ENCODE measurements around the gene OR52B6.

The OR52B6 gene

DNA sequence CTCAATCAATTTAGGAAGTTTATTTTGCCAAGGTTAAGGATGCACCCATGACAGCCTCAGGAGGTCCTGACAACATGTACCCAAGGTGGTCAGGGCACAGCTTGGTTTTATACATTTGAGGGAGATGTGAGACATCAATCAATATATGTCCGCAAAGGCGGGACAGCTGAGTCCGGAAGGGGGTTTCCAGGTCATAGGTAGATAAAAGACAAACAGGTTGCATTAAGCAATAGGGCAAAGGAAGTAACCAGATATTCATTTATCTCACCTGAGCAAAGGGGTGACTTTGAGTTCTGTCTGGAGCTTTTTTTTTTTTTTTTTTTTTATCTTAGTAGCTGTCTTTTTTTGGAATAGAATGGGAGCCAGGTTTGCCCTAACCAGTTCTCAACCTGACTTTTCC is 42.1 kb downstream of the OR52B6 start:
- H3K9ac ChIP-seq (ENCODE audit: low read depth, low read length), result no peak overlapping the region
- no peaks in the 10 kb centered on the region for H3K9me3 ChIP-seq (replicated peaks; ENCODE audit: low read length)
- no peaks in the 10 kb centered on the region for H3K27me3 ChIP-seq (ENCODE audit: control insufficient read depth, insufficient read depth, low read length)
- no peaks in the 10 kb centered on the region for H3K36me3 ChIP-seq (ENCODE audit: insufficient read depth, low read length)
- H3K4me3 ChIP-seq (ENCODE audit: low read length), result no peak overlapping the region
- H3K4me2 ChIP-seq (ENCODE audit: low read length), result no peak overlapping the region
- peaks cover 48% of the 10 kb centered on the region for H3K4me1 ChIP-seq (ENCODE audit: control insufficient read depth, insufficient read depth, low read length)

DNA sequence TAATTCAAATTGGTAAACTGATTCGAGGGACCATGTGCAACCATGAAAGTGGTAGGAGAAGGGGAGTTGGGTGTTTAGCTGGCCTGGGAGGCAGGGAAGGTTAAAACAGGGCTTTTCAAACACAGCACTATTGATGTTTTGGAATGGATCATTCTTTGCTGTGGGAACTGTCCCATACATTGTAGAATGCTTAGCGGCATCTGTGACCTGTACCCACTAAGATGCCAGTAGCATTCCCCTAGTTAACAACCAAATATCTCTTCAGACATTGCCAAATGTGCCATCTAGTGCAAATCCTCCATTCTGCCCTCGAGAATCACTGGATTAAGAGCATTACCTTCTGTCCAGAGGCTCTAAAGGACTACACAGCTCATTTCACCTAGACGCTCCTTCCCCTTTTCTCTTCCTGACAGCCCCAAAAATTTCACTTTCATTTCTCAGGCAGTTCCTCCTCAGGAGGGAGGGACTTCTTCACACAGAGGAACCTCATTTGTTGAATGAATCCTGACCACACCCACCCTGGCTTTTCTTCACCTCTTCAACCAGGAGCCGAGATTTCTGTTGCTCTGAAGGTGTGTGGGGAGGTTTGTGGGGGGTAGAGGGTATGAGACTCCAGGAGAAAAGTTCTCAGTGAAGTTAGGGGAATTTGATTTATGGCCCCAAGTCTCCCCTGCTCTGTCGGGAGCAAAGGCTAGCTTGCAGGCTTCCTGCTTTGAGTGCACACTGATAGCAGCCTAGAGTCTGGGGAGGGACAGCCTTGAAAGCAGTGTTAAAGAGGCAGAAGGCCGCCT is 44.0 kb downstream of the OR52B6 start, which contains the start of gene TRIM34:
Gene TRIM34, plus strand, starts transcription at position 513 of the 791 bp plus-strand sequence. CDS start 7,331 bp downstream, outside the sequence.
- Histone ChIP-seq H3K4me3 (ENCODE audit: low read length) (peak within 1 kb of the TSS; percentile 82), H3K9ac (ENCODE audit: low read depth, low read length) (peak within 1 kb of the TSS; percentile 79), H3K9me3 (replicated peaks; ENCODE audit: low read length) (no peaks in the 10 kb centered on the region), H3K4me2 (ENCODE audit: low read length) (peak within 1 kb of the TSS; percentile 87), H3K4me1 (ENCODE audit: control insufficient read depth, insufficient read depth, low read length) (peaks cover 34% of the 10 kb centered on the region), H3K36me3 (ENCODE audit: insufficient read depth, low read length) (no peaks in the 10 kb centered on the region), H3K27me3 (ENCODE audit: control insufficient read depth, insufficient read depth, low read length) (no peaks in the 10 kb centered on the region)

DNA sequence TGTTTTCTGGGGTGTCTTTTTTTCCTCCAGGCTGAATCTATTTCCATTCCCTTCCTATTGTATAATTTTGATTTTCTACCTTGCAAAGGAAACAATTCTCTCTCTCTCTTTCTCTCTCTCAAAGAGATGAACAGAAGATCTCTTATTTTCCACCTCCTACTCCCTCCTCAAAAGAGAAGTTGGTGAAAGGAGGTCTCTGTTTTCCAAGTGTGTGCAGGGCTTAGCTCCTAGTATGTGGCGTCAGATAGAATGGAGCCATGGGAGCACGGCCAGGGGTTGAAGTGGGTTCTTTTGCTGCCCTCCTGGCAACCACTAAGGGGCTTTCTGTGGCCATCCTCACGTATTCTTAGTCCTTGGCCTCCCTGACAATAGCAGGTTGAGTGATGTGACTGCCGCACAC is 44.6 kb downstream of the OR52B6 start:
- Histone ChIP-seq H3K36me3 (ENCODE audit: insufficient read depth, low read length) (no peaks in the 10 kb centered on the region), H3K4me1 (ENCODE audit: control insufficient read depth, insufficient read depth, low read length) (peaks cover 28% of the 10 kb centered on the region), H3K9me3 (replicated peaks; ENCODE audit: low read length) (no peaks in the 10 kb centered on the region), H3K27me3 (ENCODE audit: control insufficient read depth, insufficient read depth, low read length) (no peaks in the 10 kb centered on the region), H3K9ac (ENCODE audit: low read depth, low read length) (peak overlapping the region; percentile 79), H3K4me3 (ENCODE audit: low read length) (peak overlapping the region; percentile 82), H3K4me2 (ENCODE audit: low read length) (peak overlapping the region; percentile 87)

GRCh38 chr11:5626196-5626595 is 45.5 kb downstream of the OR52B6 start:
- Histone ChIP-seq H3K27me3 (ENCODE audit: control insufficient read depth, insufficient read depth, low read length) (no peaks in the 10 kb centered on the region), H3K4me3 (ENCODE audit: low read length) (no peak overlapping the region), H3K36me3 (ENCODE audit: insufficient read depth, low read length) (no peaks in the 10 kb centered on the region), H3K4me1 (ENCODE audit: control insufficient read depth, insufficient read depth, low read length) (peaks cover 19% of the 10 kb centered on the region), H3K9me3 (replicated peaks; ENCODE audit: low read length) (no peaks in the 10 kb centered on the region), H3K9ac (ENCODE audit: low read depth, low read length) (no peak overlapping the region), H3K4me2 (ENCODE audit: low read length) (no peak overlapping the region)

DNA sequence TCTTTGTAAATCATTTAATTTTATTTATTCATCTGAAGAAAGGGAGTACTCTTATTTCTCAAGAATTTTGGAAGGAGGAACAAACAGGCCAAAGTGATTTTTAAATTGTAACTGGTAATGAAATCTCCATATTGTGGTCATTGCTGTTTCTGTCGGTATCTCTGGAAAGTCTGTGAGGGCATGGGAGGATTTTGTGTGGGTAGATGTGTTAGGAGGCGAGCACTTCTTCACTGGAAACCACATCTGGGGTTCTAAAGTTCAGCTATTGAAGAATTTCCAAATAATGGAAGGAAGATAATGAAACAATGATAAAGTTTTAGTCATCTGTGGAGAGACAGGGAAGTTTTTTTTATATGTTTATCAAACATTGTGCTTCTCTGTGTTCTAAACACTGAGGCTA is 50.7 kb downstream of the OR52B6 start:
- no peaks in the 10 kb centered on the region for H3K27me3 ChIP-seq (ENCODE audit: control insufficient read depth, insufficient read depth, low read length)
- no peaks in the 10 kb centered on the region for H3K36me3 ChIP-seq (ENCODE audit: insufficient read depth, low read length)
- H3K4me2 ChIP-seq (ENCODE audit: low read length), result no peak overlapping the region
- H3K9ac ChIP-seq (ENCODE audit: low read depth, low read length), result no peak overlapping the region
- no peaks in the 10 kb centered on the region for H3K9me3 ChIP-seq (replicated peaks; ENCODE audit: low read length)
- no peaks in the 10 kb centered on the region for H3K4me1 ChIP-seq (ENCODE audit: control insufficient read depth, insufficient read depth, low read length)
- no peak overlapping the region for H3K4me3 ChIP-seq (ENCODE audit: low read length)

Measured in skeletal muscle satellite cell (primary cell).